MM.1S (cell line): ENCODE results near the gene PEX26.
"Not testable (repeated sequence)": the region's sequence is repeated elsewhere in the genome, so short reads cannot be mapped to it uniquely, and the experiment has no call there.

ENCODE experiments used
- DNase-seq: peaks from one replicate; pipeline ENCODE4 v3.0.0-alpha.2; 2015
- H2AFZ ChIP-seq: fragments of 300-600 bp; sonication (generic); 2 replicates; pipeline ENCODE4 v1.6.0; 2016; ENCODE audit warnings: antibody characterized with exemption, low read length
- H3F3A ChIP-seq: fragments of 300-600 bp; sonication (generic); 2 replicates; pipeline ENCODE4 v1.6.1; 2016; ENCODE audit warnings: mild to moderate bottlenecking, antibody characterized with exemption, low read length, moderate library complexity, mixed read lengths; ENCODE audit not compliant: insufficient read depth
- H3K27ac ChIP-seq: fragments of 300-600 bp; sonication (generic); 2 replicates; pipeline ENCODE4 v1.5.1; 2016; ENCODE audit warnings: mild to moderate bottlenecking, low read length
- H3K27me3 ChIP-seq: fragments of 300-600 bp; sonication (generic); replicated peaks from 2 replicates; pipeline ENCODE4 v1.6.0; 2016; ENCODE audit warnings: low read length; ENCODE audit not compliant: insufficient read depth
- H3K36me3 ChIP-seq: fragments of 300-600 bp; sonication (generic); replicated peaks from 2 replicates; pipeline ENCODE4 v1.6.1; 2016; ENCODE audit warnings: mild to moderate bottlenecking, low read length, mixed read lengths; ENCODE audit not compliant: insufficient read depth
- H3K4me1 ChIP-seq: fragments of 300-600 bp; sonication (generic); 2 replicates; pipeline ENCODE4 v1.6.1; 2016; ENCODE audit warnings: low read length, mixed read lengths
- H3K4me2 ChIP-seq: fragments of 300-600 bp; sonication (generic); 2 replicates; pipeline ENCODE4 v1.6.0; 2016; ENCODE audit warnings: low read depth, low read length
- H3K4me3 ChIP-seq: fragments of 300-600 bp; sonication (generic); 2 replicates; pipeline ENCODE4 v1.5.1; 2016; ENCODE audit warnings: low read length, mixed read lengths
- H3K79me2 ChIP-seq: fragments of 300-600 bp; sonication (generic); 2 replicates; pipeline ENCODE4 v1.6.1; 2016; ENCODE audit warnings: mixed run types, low read length, mixed read lengths
- H3K9ac ChIP-seq: fragments of 300-600 bp; sonication (generic); 2 replicates; pipeline ENCODE4 v1.6.1; 2016; ENCODE audit warnings: low read length, mixed read lengths
- H3K9me2 ChIP-seq: fragments of 300-600 bp; sonication (generic); replicated peaks from 2 replicates; pipeline ENCODE4 v1.6.1; 2016; ENCODE audit warnings: mild to moderate bottlenecking, low read length, mixed read lengths; ENCODE audit not compliant: insufficient read depth
- H3K9me3 ChIP-seq: fragments of 300-600 bp; sonication (generic); replicated peaks from 2 replicates; pipeline ENCODE4 v1.6.1; 2016; ENCODE audit warnings: mild to moderate bottlenecking, low read length, mixed read lengths; ENCODE audit not compliant: insufficient read depth
- H4K20me1 ChIP-seq: fragments of 300-600 bp; sonication (generic); 2 replicates; pipeline ENCODE4 v1.6.1; 2016; ENCODE audit warnings: mild to moderate bottlenecking, low read length, moderate library complexity, mixed read lengths; ENCODE audit not compliant: insufficient read depth
- CTCF ChIP-seq: fragments of 300-600 bp; sonication (generic); IDR thresholded peaks from 2 replicates; pipeline ENCODE4 v1.5.1; 2016; ENCODE audit warnings: antibody characterized with exemption, low read length, mixed read lengths
- EZH2 ChIP-seq: fragments of 300-600 bp; sonication (generic); optimal IDR thresholded peaks from 2 replicates; pipeline ENCODE3; 2017; ENCODE audit warnings: low read depth, mild to moderate bottlenecking, antibody characterized with exemption, low read length, mixed read lengths
- EZH2phosphoT487 ChIP-seq: fragments of 300-600 bp; sonication (generic); IDR thresholded peaks from 2 replicates; pipeline ENCODE4 v1.6.1; 2018; ENCODE audit warnings: antibody characterized with exemption, low read length

Gene PEX26

DNA sequence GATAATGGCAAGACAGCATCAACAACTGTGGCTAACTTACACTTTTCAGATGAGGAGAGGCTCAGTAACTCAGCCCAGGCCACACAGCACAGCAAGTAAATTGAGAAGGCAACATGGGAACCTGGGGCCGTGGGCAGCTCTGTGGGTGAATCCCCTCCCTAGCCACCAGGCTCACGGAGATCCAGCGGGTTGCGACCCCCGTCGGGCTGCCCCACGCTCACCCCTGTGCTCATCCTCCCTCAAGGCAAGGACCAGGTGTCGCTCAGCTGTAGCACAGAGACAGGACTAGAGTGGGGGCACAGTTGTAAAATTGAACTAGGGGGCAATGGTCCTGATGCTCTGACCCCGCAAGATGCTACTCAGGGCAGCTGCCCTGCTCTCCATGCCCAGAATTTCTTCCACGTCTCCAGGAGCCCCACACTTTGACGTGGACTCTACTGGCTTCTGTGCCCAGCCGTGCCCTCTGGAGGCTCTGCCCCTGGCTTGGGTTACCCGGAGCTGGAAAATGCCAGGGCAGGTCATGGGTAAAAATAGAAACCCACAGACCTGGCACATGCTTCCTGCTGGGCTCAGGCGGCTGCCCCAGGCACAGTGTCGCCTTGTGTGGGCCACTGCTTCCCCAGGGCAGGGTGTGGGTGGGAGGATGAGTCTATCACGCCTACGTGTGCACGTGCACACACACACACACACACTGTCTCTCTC lies 41.8 kb downstream of the PEX26 start:
- H3K9me2 ChIP-seq: no peaks in the 10 kb centered on the region
- no peak overlapping the region for H3K9ac ChIP-seq
- H3K4me2 ChIP-seq: no peak overlapping the region
- no peak overlapping the region for H3K27ac ChIP-seq
- H4K20me1 ChIP-seq: no peaks in the 10 kb centered on the region
- no peaks in the 10 kb centered on the region for H3K36me3 ChIP-seq
- no peak for TF ChIP-seq EZH2phosphoT487
- TF ChIP-seq CTCF: no peak
- no peak for DNase-seq
- no peaks in the 10 kb centered on the region for H3K27me3 ChIP-seq
- H3K9me3 ChIP-seq: no peaks in the 10 kb centered on the region
- H3K4me3 ChIP-seq: no peak overlapping the region
- H3K79me2 ChIP-seq: no peaks in the 10 kb centered on the region
- no peak overlapping the region for H2AFZ ChIP-seq
- no peaks in the 10 kb centered on the region for H3K4me1 ChIP-seq
- H3F3A ChIP-seq: no peaks in the 10 kb centered on the region

DNA sequence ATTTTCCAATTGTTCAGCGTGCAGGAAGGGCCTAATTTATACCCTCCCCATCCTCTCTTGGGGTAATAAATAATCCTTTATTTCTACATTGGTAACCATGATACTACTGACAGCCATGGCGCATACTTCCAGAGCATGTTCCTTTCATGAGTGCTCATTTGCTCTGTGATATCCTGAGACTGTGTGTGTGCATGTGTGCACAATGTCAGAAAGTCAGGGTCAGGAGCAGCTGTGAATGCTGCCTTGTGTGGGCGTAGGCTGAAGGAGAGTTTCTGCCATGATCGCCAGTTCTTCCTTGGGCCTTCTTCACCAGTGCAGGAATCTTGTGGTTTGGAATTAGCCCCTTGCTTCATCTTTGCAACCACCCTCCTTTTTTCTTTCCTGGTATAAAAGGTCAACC lies 43.1 kb downstream of the PEX26 start:
- Histone ChIP-seq H3K4me1 (no peaks in the 10 kb centered on the region), H3K9me3 (no peaks in the 10 kb centered on the region), H3K27me3 (no peaks in the 10 kb centered on the region), H3K9ac (no peak overlapping the region), H3K9me2 (no peaks in the 10 kb centered on the region), H3K36me3 (no peaks in the 10 kb centered on the region), H3K4me2 (no peak overlapping the region), H3K27ac (no peak overlapping the region), H2AFZ (no peak overlapping the region), H3K79me2 (no peaks in the 10 kb centered on the region), H4K20me1 (no peaks in the 10 kb centered on the region), H3F3A (no peaks in the 10 kb centered on the region), H3K4me3 (no peak overlapping the region)
- no peak for DNase-seq
- TF ChIP-seq EZH2phosphoT487: no peak

DNA sequence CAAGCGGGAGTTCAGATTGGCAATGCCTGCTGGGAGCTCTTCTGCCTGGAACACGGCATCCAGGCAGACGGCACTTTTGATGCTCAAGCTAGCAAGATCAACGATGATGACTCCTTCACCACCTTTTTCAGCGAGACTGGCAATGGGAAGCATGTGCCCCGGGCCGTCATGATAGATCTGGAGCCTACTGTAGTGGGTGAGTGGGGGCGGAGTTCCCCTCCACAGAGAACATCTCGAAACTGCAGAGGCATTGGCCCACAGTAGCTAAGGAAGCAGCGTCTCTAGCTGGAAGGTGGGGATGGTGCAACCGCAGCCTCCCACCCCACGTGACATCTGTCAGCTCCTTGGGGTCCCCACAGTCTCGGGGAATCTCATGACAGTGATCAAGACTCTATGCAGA lies 43.7 kb downstream of the PEX26 start:
- H3K4me3 ChIP-seq: no peak overlapping the region
- DNase-seq: no peak
- H4K20me1 ChIP-seq: no peaks in the 10 kb centered on the region
- H3F3A ChIP-seq: no peaks in the 10 kb centered on the region
- H3K9me2 ChIP-seq: no peaks in the 10 kb centered on the region
- H3K79me2 ChIP-seq: no peaks in the 10 kb centered on the region
- H3K9me3 ChIP-seq: no peaks in the 10 kb centered on the region
- H3K27ac ChIP-seq: no peak overlapping the region
- no peaks in the 10 kb centered on the region for H3K4me1 ChIP-seq
- no peak overlapping the region for H3K9ac ChIP-seq
- H3K36me3 ChIP-seq: no peaks in the 10 kb centered on the region
- no peak overlapping the region for H2AFZ ChIP-seq
- TF ChIP-seq EZH2: no peak
- TF ChIP-seq EZH2phosphoT487: no peak
- H3K4me2 ChIP-seq: no peak overlapping the region
- H3K27me3 ChIP-seq: no peaks in the 10 kb centered on the region

- DNase-seq: no peak
- Histone ChIP-seq H4K20me1 (no peaks in the 10 kb centered on the region), H3K27ac (no peak overlapping the region)
Measured at GRCh38 chr22:18121954-18122554, 44.3 kb downstream of the PEX26 start.

DNA sequence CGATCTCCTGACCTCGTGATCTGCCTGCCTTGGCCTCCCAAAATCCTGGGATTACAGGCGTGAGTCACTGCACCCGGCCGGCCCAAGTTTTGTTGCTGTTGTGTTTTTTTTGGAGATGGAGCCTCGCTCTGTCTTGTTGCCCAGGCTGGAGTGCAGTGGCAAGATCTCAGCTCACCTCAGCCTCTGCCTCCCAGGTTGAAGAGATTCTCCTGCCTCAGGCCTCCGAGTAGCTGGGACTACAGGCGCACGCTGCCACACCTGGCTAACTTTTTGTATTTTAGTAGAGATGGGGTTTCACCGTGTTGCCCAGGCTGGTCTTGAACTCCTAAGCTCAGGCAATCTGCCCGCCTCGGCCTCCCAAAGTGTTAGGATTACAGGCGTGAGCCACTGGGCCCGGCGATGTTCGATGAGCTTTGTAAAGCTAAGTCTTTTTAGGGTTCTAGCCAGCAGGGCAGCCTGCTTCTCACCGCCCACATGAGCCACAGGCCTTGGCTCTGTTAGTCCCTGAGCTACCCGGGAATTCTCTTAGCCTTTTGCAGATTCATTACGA lies 45.8 kb downstream of the PEX26 start:
- not testable (repeated sequence) for H3K36me3 ChIP-seq, DNase-seq, H3K4me2 ChIP-seq, H3K9me3 ChIP-seq, H2AFZ ChIP-seq, H4K20me1 ChIP-seq, H3K9ac ChIP-seq, H3K27me3 ChIP-seq, H3F3A ChIP-seq, H3K9me2 ChIP-seq, H3K27ac ChIP-seq, H3K4me3 ChIP-seq, H3K4me1 ChIP-seq, H3K79me2 ChIP-seq

More at GRCh38 chr22:18121954-18122554, 44.3 kb downstream of the PEX26 start:
- Histone ChIP-seq H3K4me2 (no peak overlapping the region), H3K79me2 (no peaks in the 10 kb centered on the region), H3K9me2 (no peaks in the 10 kb centered on the region), H3K9me3 (no peaks in the 10 kb centered on the region), H3K9ac (no peak overlapping the region), H3K36me3 (no peaks in the 10 kb centered on the region), H2AFZ (no peak overlapping the region), H3F3A (no peaks in the 10 kb centered on the region), H3K4me3 (no peak overlapping the region), H3K27me3 (no peaks in the 10 kb centered on the region), H3K4me1 (no peaks in the 10 kb centered on the region)
- TF ChIP-seq EZH2phosphoT487 (no peak), CTCF (no peak), EZH2 (no peak)
